ENCODE results near the gene MT1B. TPM values are rescaled to one million over a fixed set of nuclear protein-coding genes. Genes with fewer than 3 reads are reported as not detected.

The MT1B gene
- total and polyA plus RNA-seq, 2 of the 13 experiments (the other 11 are each of a cell fraction or from before 2014, with no cell fraction given) = 0.89 TPM; not detected in 1

GRCh38 chr16:56643080-56643778 is 8.5 kb upstream of the MT1B start (continued):
- TF ChIP-seq IRF9 (CRISPR knock-in tag; IDR thresholded peaks at IDR 0.05; ENCODE audit: borderline replicate concordance) = no peak
- no peak for TF ChIP-seq ISL2 (CRISPR knock-in tag; IDR thresholded peaks at IDR 0.05)
- no peak for TF ChIP-seq PHF20 (CRISPR knock-in tag; IDR thresholded peaks at IDR 0.05)
- no peak for TF ChIP-seq MAZ (IDR thresholded peaks at IDR 0.05; ENCODE audit: borderline replicate concordance, low read depth, low read length)
- peak; percentile 38; the same call in 1 of the 2 replicates for TF ChIP-seq MAZ (CRISPR knock-in tag; IDR thresholded peaks at IDR 0.05; ENCODE audit: low read depth)
- TF ChIP-seq PHF8 (CRISPR knock-in tag; IDR thresholded peaks at IDR 0.05) = no peak
- no peak for TF ChIP-seq MED13 (CRISPR knock-in tag; IDR thresholded peaks at IDR 0.05)
- no peak for TF ChIP-seq RBM39 (IDR thresholded peaks at IDR 0.05; ENCODE audit: low read depth, low read length, poor library complexity, severe bottlenecking)
- TF ChIP-seq CENPBD1 (CRISPR knock-in tag; IDR thresholded peaks at IDR 0.05; ENCODE audit: borderline replicate concordance, low read depth) = no peak
- TF ChIP-seq ZNF264 (CRISPR knock-in tag; IDR thresholded peaks at IDR 0.05) = no peak
- no peak; the same call in 1 of the 2 replicates for TF ChIP-seq GMEB1 (CRISPR knock-in tag; IDR thresholded peaks at IDR 0.05; ENCODE audit: borderline replicate concordance)
- 0 out of 2 replicates have a peak, but pooled peaks have one; percentile 14 for TF ChIP-seq ZKSCAN8 (CRISPR knock-in tag; IDR thresholded peaks at IDR 0.05; ENCODE audit: borderline replicate concordance)
- TF ChIP-seq TOE1 (CRISPR knock-in tag; IDR thresholded peaks at IDR 0.05) = no peak
- TF ChIP-seq MTA3 (CRISPR knock-in tag; IDR thresholded peaks at IDR 0.05) = no peak
- TF ChIP-seq HOXA7 (CRISPR knock-in tag; IDR thresholded peaks at IDR 0.05) = no peak
- TF ChIP-seq PRPF4 (IDR thresholded peaks at IDR 0.05; ENCODE audit: low read depth, low read length, poor library complexity, severe bottlenecking) = no peak
- no peak for TF ChIP-seq KDM5A (IDR thresholded peaks at IDR 0.05; ENCODE audit: borderline replicate concordance, low read length)
- TF ChIP-seq MXD4 (CRISPR knock-in tag; IDR thresholded peaks at IDR 0.05) = no peak
- TF ChIP-seq SIN3B (IDR thresholded peaks at IDR 0.05; ENCODE audit: low read length) = no peak
- no peak for TF ChIP-seq SKIL (CRISPR knock-in tag; IDR thresholded peaks at IDR 0.05; ENCODE audit: borderline replicate concordance)
- TF ChIP-seq SKI (IDR thresholded peaks at IDR 0.05; ENCODE audit: partially characterized antibody) = no peak
- TF ChIP-seq ZBTB33 (CRISPR knock-in tag; IDR thresholded peaks at IDR 0.05) = no peak
- TF ChIP-seq MZF1 (CRISPR knock-in tag; IDR thresholded peaks at IDR 0.05; ENCODE audit: borderline replicate concordance) = no peak
